Muscle of leg (tissue), 11 donors: Measurements from ENCODE around the gene STRIP1. TPM values are rescaled to one million over a fixed set of nuclear protein-coding genes. Genes with fewer than 3 reads are reported as not detected.

ENCODE experiments used
- DNase-seq: peaks from one replicate; pipeline ENCODE4 v3.0.0; 2013
- H3K27ac ChIP-seq: one replicate; pipeline ENCODE4 v1.5.1; 2013; ENCODE audit warnings: mild to moderate bottlenecking, low read length, control low read depth
- H3K27me3 ChIP-seq: one replicate; pipeline ENCODE4 v1.6.1; 2013; ENCODE audit warnings: low read length; ENCODE audit not compliant: control insufficient read depth, insufficient read depth
- H3K36me3 ChIP-seq: one replicate; pipeline ENCODE4 v1.6.1; 2013; ENCODE audit warnings: low read length; ENCODE audit not compliant: control insufficient read depth, insufficient read depth
- H3K4me1 ChIP-seq: one replicate; pipeline ENCODE4 v1.6.1; 2013; ENCODE audit warnings: low read length; ENCODE audit not compliant: control insufficient read depth, insufficient read depth
- H3K4me3 ChIP-seq: one replicate; pipeline ENCODE4 v1.5.1; 2013; ENCODE audit warnings: low read length, control low read depth
- H3K9me3 ChIP-seq: replicated peaks from 2 replicates; pipeline ENCODE4 v1.6.1; 2013; ENCODE audit warnings: low read depth, low read length; ENCODE audit not compliant: control insufficient read depth
- WGBS: methylation state at CpG from one replicate; pipeline ENCODE4 v1.1.5; 2013; ENCODE audit warnings: missing lambda C conversion rate; ENCODE audit not compliant: insufficient coverage; 5-methylcytosine and 5-hydroxymethylcytosine counted together
- polyA plus RNA-seq, 8 donors: library from polyadenylated mRNA; unstranded; fragments of 120-200 nt; gene quantifications; one replicate each; pipeline versions ENCODE4 v1.2.1 to v1.2.3, GENCODE V29; 2013; ENCODE audit warnings: inconsistent platforms in 1 of 8, low replicate concordance in 1 of 8; ENCODE audit not compliant: insufficient read length in 8 of 8, insufficient read depth in 1 of 8
- total RNA-seq: library from RNA; stranded (reverse); fragments of 120-200 nt; gene quantifications from one replicate; pipeline ENCODE4 v1.2.4, GENCODE V29; 2013

Gene STRIP1
- total and polyA plus RNA-seq, 9 donors, result 26.5 to 33.6 (median 30.1) TPM

- no peak overlapping the region for H3K27ac ChIP-seq
- no peak for DNase-seq
- no peak overlapping the region for H3K4me3 ChIP-seq
- H3K9me3 ChIP-seq, result no peaks in the 10 kb centered on the region
- no CpG with 5 or more reads among the region's 1 CpG for WGBS
- H3K36me3 ChIP-seq, result peaks cover 72% of the 10 kb centered on the region
- H3K27me3 ChIP-seq, result no peaks in the 10 kb centered on the region
- peaks cover 9% of the 10 kb centered on the region for H3K4me1 ChIP-seq
These were observed 24.2 kb downstream of the STRIP1 start for GRCh38 chr1:110058591-110058990.

DNA sequence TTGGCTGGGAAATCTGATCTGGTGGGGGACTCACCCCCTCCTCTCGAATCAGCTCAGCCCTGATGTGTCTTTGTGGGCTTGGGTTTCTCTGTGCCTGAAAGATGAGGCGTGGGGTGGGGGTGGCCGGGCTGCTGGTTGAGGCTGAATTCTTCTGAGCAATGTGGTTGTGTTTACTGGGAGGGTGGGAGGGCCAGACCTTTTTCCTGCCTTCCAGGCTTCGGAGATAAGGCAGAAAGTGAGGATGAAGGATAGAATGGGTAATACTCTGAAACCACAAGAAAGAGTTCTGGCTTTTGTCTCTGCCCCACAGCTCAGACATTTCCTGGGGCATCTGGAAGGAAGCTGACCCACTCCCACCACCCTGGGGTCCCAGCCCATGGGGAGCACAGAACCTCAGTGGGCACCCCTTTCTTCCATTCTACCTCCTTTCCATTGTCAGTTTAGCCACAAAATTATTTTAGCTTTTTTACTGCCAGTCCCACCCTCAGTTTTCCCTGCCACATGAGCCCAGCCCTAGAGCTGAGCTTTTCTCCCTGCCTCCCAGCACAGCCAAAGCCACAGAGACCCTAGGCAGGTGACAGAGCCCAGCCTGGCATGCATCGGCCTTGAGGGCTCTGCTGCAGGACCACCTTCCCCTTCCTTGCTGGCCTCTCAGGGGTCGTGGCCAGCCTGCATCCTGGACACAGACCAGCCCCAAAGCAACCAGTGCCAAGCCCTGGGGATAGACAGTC is 24.9 kb downstream of the STRIP1 start:
- Histone ChIP-seq H3K9me3 (no peaks in the 10 kb centered on the region), H3K4me1 (peaks cover 9% of the 10 kb centered on the region), H3K4me3 (no peak overlapping the region), H3K27me3 (peaks cover 4% of the 10 kb centered on the region), H3K36me3 (peaks cover 67% of the 10 kb centered on the region), H3K27ac (no peak overlapping the region)
- WGBS, result 54% methylated on average over 5 of the region's 6 CpGs
- no peak for DNase-seq

DNA sequence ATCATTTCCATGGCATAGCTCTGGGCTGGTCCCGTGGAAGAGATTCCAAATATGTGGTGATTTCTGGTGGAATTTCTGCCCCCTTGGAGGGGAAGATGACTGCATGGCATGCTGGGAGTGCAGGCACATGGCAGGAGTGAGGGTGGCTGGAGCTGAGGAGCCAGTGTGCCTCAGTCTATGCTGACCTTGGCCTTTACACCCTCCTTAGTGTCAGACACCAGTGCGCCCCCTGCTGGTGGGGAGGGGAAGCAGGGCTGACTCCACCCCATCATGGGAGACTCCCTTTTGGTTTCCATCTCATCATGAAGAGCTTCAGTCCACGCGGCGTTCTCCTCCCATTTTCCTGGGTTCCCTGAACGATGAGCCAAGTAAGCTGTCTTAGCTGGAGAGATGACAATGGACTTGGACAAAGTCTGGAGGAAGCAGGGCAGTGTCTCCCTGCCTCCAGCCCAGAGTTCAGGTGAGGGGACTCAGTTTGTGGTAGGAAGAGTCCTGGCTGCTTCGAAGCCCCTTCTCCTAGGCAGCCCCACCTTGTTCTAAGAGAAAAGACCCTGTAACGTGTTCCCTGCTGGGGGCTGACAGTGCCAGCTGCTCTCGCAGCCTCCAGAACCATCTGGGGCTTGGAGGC is 25.7 kb downstream of the STRIP1 start:
- Histone ChIP-seq H3K9me3 (no peaks in the 10 kb centered on the region), H3K27me3 (peaks cover 8% of the 10 kb centered on the region), H3K27ac (no peak overlapping the region), H3K4me1 (peaks cover 9% of the 10 kb centered on the region), H3K36me3 (peaks cover 58% of the 10 kb centered on the region), H3K4me3 (no peak overlapping the region)
- 69% methylated on average over 2 of the region's 9 CpGs for WGBS
- DNase-seq, result no peak

GRCh38 chr1:110060662-110061060 is 26.2 kb downstream of the STRIP1 start:
- Histone ChIP-seq H3K27ac (no peak overlapping the region), H3K4me3 (no peak overlapping the region), H3K36me3 (peaks cover 53% of the 10 kb centered on the region), H3K27me3 (peaks cover 13% of the 10 kb centered on the region), H3K9me3 (no peaks in the 10 kb centered on the region), H3K4me1 (peaks cover 9% of the 10 kb centered on the region)
- 97% methylated on average over 6 of the region's 7 CpGs for WGBS
- no peak for DNase-seq

DNA sequence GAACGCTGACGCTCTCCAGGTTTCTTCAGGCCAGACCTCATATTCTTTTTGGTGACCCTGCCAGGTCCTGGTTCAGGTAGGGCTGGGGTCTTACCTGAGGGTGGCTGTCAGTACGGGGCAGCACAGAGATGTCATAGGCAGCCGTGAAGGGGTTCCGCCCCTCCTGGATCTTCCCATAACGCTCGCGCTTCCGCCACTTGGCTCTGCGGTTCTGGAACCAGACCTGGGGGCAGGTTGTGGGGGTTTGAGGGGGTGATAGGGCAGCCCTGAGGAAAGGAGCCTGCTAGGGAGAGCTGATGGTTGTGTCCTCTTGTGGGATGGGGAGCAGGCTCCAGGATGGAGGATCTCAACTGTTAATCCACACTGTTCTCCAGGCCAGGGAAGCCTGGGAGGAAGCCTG is 26.9 kb downstream of the STRIP1 start:
- no peak for DNase-seq
- Histone ChIP-seq H3K27ac (no peak overlapping the region), H3K4me3 (no peak overlapping the region), H3K27me3 (peaks cover 17% of the 10 kb centered on the region), H3K4me1 (peaks cover 9% of the 10 kb centered on the region), H3K36me3 (peaks cover 46% of the 10 kb centered on the region), H3K9me3 (no peaks in the 10 kb centered on the region)
- WGBS, result 95% methylated on average over 6 of the region's 10 CpGs

DNA sequence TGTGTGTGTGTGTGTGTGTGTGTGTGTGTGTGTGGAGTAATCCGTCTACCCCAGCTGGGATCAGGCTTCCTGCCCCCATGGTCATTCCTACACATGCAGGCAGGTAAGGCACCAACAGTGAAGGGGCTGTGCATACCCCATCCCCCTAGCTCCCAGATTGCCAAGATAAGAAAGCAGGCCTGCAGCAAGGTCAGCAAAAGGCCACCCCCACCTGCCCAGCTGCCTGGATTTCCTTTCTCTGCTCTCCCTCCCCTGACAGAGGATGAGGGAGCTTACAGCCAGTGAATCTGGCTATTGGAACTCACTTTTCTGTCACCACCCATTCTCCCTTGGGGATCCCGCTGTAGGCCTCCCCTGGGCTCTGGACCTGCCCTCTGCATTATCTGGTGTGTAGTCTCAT is 28.2 kb downstream of the STRIP1 start:
- H3K9me3 ChIP-seq, result no peaks in the 10 kb centered on the region
- H3K27ac ChIP-seq, result no peak overlapping the region
- no peak for DNase-seq
- peaks cover 10% of the 10 kb centered on the region for H3K4me1 ChIP-seq
- no CpG with 5 or more reads among the region's 2 CpGs for WGBS
- peaks cover 29% of the 10 kb centered on the region for H3K27me3 ChIP-seq
- no peak overlapping the region for H3K4me3 ChIP-seq
- peaks cover 35% of the 10 kb centered on the region for H3K36me3 ChIP-seq

- Histone ChIP-seq H3K27ac (no peak overlapping the region), H3K4me1 (peaks cover 19% of the 10 kb centered on the region), H3K4me3 (no peak overlapping the region), H3K9me3 (no peaks in the 10 kb centered on the region), H3K36me3 (peaks cover 26% of the 10 kb centered on the region), H3K27me3 (peaks cover 41% of the 10 kb centered on the region)
- no peak for DNase-seq
- WGBS, result no CpG with 5 or more reads among the region's 4 CpGs
These were observed 29.4 kb downstream of the STRIP1 start for GRCh38 chr1:110063781-110064180.

- Histone ChIP-seq H3K9me3 (no peaks in the 10 kb centered on the region), H3K27me3 (peaks cover 50% of the 10 kb centered on the region), H3K4me1 (peaks cover 25% of the 10 kb centered on the region), H3K27ac (no peak overlapping the region), H3K36me3 (peaks cover 22% of the 10 kb centered on the region), H3K4me3 (no peak overlapping the region)
- WGBS, result 73% methylated on average over 14 of the region's 18 CpGs
- DNase-seq, result no peak
These were observed 30.3 kb downstream of the STRIP1 start for GRCh38 chr1:110064576-110065337.

GRCh38 chr1:110065841-110066240 is 31.4 kb downstream of the STRIP1 start:
- DNase-seq, result no peak
- peaks cover 15% of the 10 kb centered on the region for H3K36me3 ChIP-seq
- H3K27me3 ChIP-seq, result peaks cover 58% of the 10 kb centered on the region
- 76% methylated on average over 4 of the region's 5 CpGs for WGBS
- H3K4me3 ChIP-seq, result no peak overlapping the region
- H3K27ac ChIP-seq, result no peak overlapping the region
- H3K9me3 ChIP-seq, result no peaks in the 10 kb centered on the region
- H3K4me1 ChIP-seq, result peaks cover 28% of the 10 kb centered on the region

DNA sequence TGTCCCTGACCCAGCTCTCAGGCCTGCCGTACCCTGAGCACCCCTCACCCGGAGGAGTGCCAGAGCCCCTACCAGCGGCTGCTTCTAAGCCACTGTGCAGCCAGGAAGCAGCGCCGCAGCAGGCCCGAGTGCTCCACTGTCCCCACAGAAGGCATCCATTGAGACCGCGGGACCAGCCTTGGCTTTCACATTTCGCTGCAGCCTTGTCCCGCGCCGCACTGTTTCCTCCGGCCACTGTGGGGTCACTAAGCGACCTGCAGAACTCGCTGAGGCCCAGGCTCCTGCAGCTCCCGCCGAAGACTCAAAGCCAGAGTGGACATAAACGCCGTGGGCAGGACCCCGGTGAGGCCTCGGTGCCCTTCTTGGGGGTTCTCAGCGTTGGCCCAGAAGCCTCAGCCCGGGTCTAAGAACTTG is 33.1 kb downstream of the STRIP1 start:
- H3K36me3 ChIP-seq, result peaks cover 2% of the 10 kb centered on the region
- H3K9me3 ChIP-seq, result no peaks in the 10 kb centered on the region
- no peak overlapping the region for H3K4me3 ChIP-seq
- peaks cover 75% of the 10 kb centered on the region for H3K27me3 ChIP-seq
- no peak overlapping the region for H3K27ac ChIP-seq
- WGBS, result 44% methylated on average over 23 of the region's 23 CpGs
- no peak for DNase-seq
- peaks cover 25% of the 10 kb centered on the region for H3K4me1 ChIP-seq
